HepG2 (cell line): ENCODE results near the gene LRRC28. TPM values are rescaled to one million over a fixed set of nuclear protein-coding genes. Genes with fewer than 3 reads are reported as not detected.

Experiments used
- ATAC-seq: fragments of 200-7000 bp; cut with Tn5 transposase; 3 replicates; pipeline ENCODE4 v1.9.1; 2020; ENCODE audit warnings: mild to moderate bottlenecking, moderate library complexity
- BruUV-seq: library from RNA; stranded (reverse); fragments of 400-500 nt; replicated peaks from 2 replicates; lab custom pipeline; 2021; lab: Mats Ljungman, UMichigan
- CTCF ChIA-PET: fragments of 300-600 bp; formaldehyde crosslinking; extraction: SDS; loops from one replicate; lab custom pipeline; 2021; ENCODE audit warnings: low total read pairs, inconsistent platforms, low intra/inter-chr PET ratio; lab: Yijun Ruan, JAX
- POLR2A ChIA-PET: fragments of 350-600 bp; sonication (Branson Sonifier 250); formaldehyde crosslinking; loops from one replicate; lab custom pipeline; 2020; ENCODE audit warnings: antibody characterized with exemption, inconsistent platforms; lab: Yijun Ruan, JAX
- DNase-seq: peaks from one replicate; pipeline ENCODE4 v3.0.0-alpha.2; 2015; ENCODE audit warnings: low spot score
- FAIRE-seq: peaks from 3 replicates; lab custom pipeline; 2011; peaks lifted over from hg19 to GRCh38; lab: Jason Lieb, UNC
- H2AFZ ChIP-seq: one replicate; pipeline ENCODE4 v1.6.1; 2011; ENCODE audit warnings: low read length, inconsistent platforms
- H3K27ac ChIP-seq: fragments of 300-600 bp; 3 replicates; pipeline ENCODE4 v1.8.0; 2011; ENCODE audit warnings: mixed run types, mild to moderate bottlenecking, mixed read lengths, low read length, inconsistent platforms; ENCODE audit not compliant: insufficient read depth; ENCODE audit errors: extremely low read length
- H3K27me3 ChIP-seq, 2 experiments: fragments of 200-600 bp in 1 of 2; 2 replicates in 1 of 2; 3 replicates in 1 of 2; pipeline versions ENCODE4 v1.6.0 to v1.8.0; 2011; ENCODE audit warnings: low read length in 2 of 2, mild to moderate bottlenecking in 2 of 2, moderate library complexity in 2 of 2, inconsistent platforms in 1 of 2; ENCODE audit not compliant: insufficient read depth in 2 of 2, control insufficient read depth in 1 of 2
- H3K36me3 ChIP-seq, 2 experiments: fragments of 200-600 bp in 1 of 2; replicated peaks in 1 of 2; 2 replicates in 1 of 2; 3 replicates in 1 of 2; pipeline versions ENCODE4 v1.5.1 to v1.8.0; 2011; ENCODE audit warnings: low read length in 2 of 2, inconsistent platforms in 1 of 2; ENCODE audit not compliant: insufficient read depth in 2 of 2, control insufficient read depth in 1 of 2
- H3K4me1 ChIP-seq: 2 replicates; pipeline ENCODE4 v1.5.1; 2012; ENCODE audit warnings: low read length, inconsistent platforms; ENCODE audit not compliant: insufficient read depth
- H3K4me2 ChIP-seq: 2 replicates; pipeline ENCODE4 v1.6.0; 2011; ENCODE audit warnings: low read depth, low read length, inconsistent platforms
- H3K4me3 ChIP-seq, 3 experiments: fragments of 200-600 bp in 1 of 3; sonication (generic), shearing (Covaris generic) in 1 of 3; replicated peaks in 1 of 3; 2 replicates each; pipeline ENCODE4 v1.5.1; 2011 to 2016; ENCODE audit warnings: low read length in 3 of 3, inconsistent platforms in 2 of 3, low read depth in 2 of 3, mild to moderate bottlenecking in 2 of 3, control low read depth in 1 of 3, mixed read lengths in 1 of 3; ENCODE audit not compliant: insufficient read depth in 1 of 3
- H3K79me2 ChIP-seq: one replicate; pipeline ENCODE4 v1.6.1; 2011; ENCODE audit warnings: low read length, inconsistent platforms; ENCODE audit not compliant: insufficient read depth
- H3K9ac ChIP-seq: 2 replicates; pipeline ENCODE4 v1.6.0; 2011; ENCODE audit warnings: mild to moderate bottlenecking, low read depth, low read length, inconsistent platforms; ENCODE audit not compliant: insufficient read depth
- H3K9me3 ChIP-seq: 2 replicates; pipeline ENCODE4 v1.5.1; 2012; ENCODE audit warnings: mild to moderate bottlenecking, low read length
- H4K20me1 ChIP-seq: 2 replicates; pipeline ENCODE4 v1.6.0; 2011; ENCODE audit warnings: inconsistent platforms, mild to moderate bottlenecking, low read length, moderate library complexity; ENCODE audit not compliant: insufficient read depth
- GATAD1 ChIP-seq: IDR thresholded peaks from 2 replicates; pipeline ENCODE4 v1.6.1; 2016; ENCODE audit warnings: missing genetic modification reagents, missing compliant biosample characterization
- KDM5B ChIP-seq: sonication (generic); formaldehyde crosslinking; IDR thresholded peaks from 2 replicates; pipeline ENCODE4 v1.4.0; 2020; ENCODE audit warnings: missing genetic modification reagents, mild to moderate bottlenecking, borderline replicate concordance
- NR2C2 ChIP-seq: sonication (generic); formaldehyde crosslinking; IDR thresholded peaks from 2 replicates; pipeline ENCODE4 v1.4.0; 2020; ENCODE audit warnings: missing genetic modification reagents, mild to moderate bottlenecking, moderate library complexity, borderline replicate concordance
- SMAD1 ChIP-seq: sonication (generic); formaldehyde crosslinking; IDR thresholded peaks from 2 replicates; pipeline ENCODE4 v1.4.0; 2020; ENCODE audit warnings: missing genetic modification reagents, low read depth, mild to moderate bottlenecking, borderline replicate concordance
- ZC3H13 ChIP-seq: sonication (generic); formaldehyde crosslinking; IDR thresholded peaks from 2 replicates; pipeline ENCODE4 v1.8.1; 2023; ENCODE audit warnings: mild to moderate bottlenecking, missing genetic modification reagents, moderate library complexity
- ZNF232 ChIP-seq: sonication (generic); formaldehyde crosslinking; IDR thresholded peaks from 2 replicates; pipeline ENCODE4 v1.4.0; 2020; ENCODE audit warnings: missing genetic modification reagents, borderline replicate concordance
- ZNF3 ChIP-seq: IDR thresholded peaks from 2 replicates; pipeline ENCODE4 v1.7.0; 2017; ENCODE audit warnings: inconsistent platforms
- ZNF543 ChIP-seq: sonication (generic); formaldehyde crosslinking; IDR thresholded peaks from 2 replicates; pipeline ENCODE4 v1.4.0; 2020; ENCODE audit warnings: mild to moderate bottlenecking, missing genetic modification reagents
- ZNF780A ChIP-seq: sonication (generic); formaldehyde crosslinking; IDR thresholded peaks from 2 replicates; pipeline ENCODE4 v1.8.0; 2022; ENCODE audit warnings: mild to moderate bottlenecking, missing genetic modification reagents, moderate library complexity
- ZNF790 ChIP-seq: sonication (generic); formaldehyde crosslinking; IDR thresholded peaks from 2 replicates; pipeline ENCODE4 v1.8.0; 2022; ENCODE audit warnings: missing genetic modification reagents, mild to moderate bottlenecking, borderline replicate concordance
- WGBS: methylation state at CpG from one replicate; pipeline ENCODE4 v1.1.6; 2017; ENCODE audit warnings: low lambda C conversion rate; 5-methylcytosine and 5-hydroxymethylcytosine counted together
- in situ Hi-C: cut with HindIII; loops from 2 replicates; pipeline ENCODE4 v1.10.0; 2017; ENCODE audit warnings: low pct_unique_long_range_greater_than_20kb; ENCODE audit not compliant: extremely low pct_ligation_motif_present
- intact Hi-C: fragments of 100-400 bp; cut with micrococcal nuclease; formaldehyde crosslinking; loops from one replicate; pipeline ENCODE4 v1.10.0; 2022; ENCODE audit not compliant: unreplicated experiment
- polyA plus RNA-seq, 8 experiments: library from polyadenylated mRNA; depleted of rRNA in 3 of 8; stranded (reverse) in 7 of 8; unstranded in 1 of 8; fragments of >200 nt; fragmentation: Illumina TruSeq in 4 of 8; extraction: Trizol in 4 of 8; gene quantifications; 2 replicates each; pipeline versions ENCODE4 v1.2.1 to v1.2.3, GENCODE V29; 2011 to 2016; ENCODE audit warnings: low read depth in 4 of 8, missing spikeins in 1 of 8, mixed read lengths in 1 of 8; ENCODE audit not compliant: insufficient read depth in 1 of 8
- total RNA-seq, 5 experiments: library from RNA; depleted of rRNA; stranded (reverse); fragments of >200 nt; fragmentation: Illumina TruSeq; extraction: Trizol; gene quantifications; 2 replicates each; pipeline ENCODE4 v1.2.3, GENCODE V29; 2016; ENCODE audit warnings: low read depth in 1 of 5
- TF ChIP-seq, protein P1 (sequence below): sonication (generic); formaldehyde crosslinking; IDR thresholded peaks from 2 replicates; pipeline ENCODE4 v1.5.1; 2020; ENCODE audit warnings: missing genetic modification reagents, mild to moderate bottlenecking, borderline replicate concordance
- TF ChIP-seq, protein P2 (sequence below): sonication (generic); formaldehyde crosslinking; IDR thresholded peaks from 2 replicates; pipeline ENCODE4 v1.4.0; 2020; ENCODE audit warnings: missing genetic modification reagents
- TF ChIP-seq, protein P3 (sequence below): sonication (generic); formaldehyde crosslinking; IDR thresholded peaks from 2 replicates; pipeline ENCODE4 v1.5.0; 2020; ENCODE audit warnings: missing genetic modification reagents, mild to moderate bottlenecking, borderline replicate concordance

LRRC28 gene
- total and polyA plus RNA-seq, 2 of the 13 experiments (the other 11 are each of a cell fraction or from before 2014, with no cell fraction given) = 17.5 to 21.3 TPM

DNA sequence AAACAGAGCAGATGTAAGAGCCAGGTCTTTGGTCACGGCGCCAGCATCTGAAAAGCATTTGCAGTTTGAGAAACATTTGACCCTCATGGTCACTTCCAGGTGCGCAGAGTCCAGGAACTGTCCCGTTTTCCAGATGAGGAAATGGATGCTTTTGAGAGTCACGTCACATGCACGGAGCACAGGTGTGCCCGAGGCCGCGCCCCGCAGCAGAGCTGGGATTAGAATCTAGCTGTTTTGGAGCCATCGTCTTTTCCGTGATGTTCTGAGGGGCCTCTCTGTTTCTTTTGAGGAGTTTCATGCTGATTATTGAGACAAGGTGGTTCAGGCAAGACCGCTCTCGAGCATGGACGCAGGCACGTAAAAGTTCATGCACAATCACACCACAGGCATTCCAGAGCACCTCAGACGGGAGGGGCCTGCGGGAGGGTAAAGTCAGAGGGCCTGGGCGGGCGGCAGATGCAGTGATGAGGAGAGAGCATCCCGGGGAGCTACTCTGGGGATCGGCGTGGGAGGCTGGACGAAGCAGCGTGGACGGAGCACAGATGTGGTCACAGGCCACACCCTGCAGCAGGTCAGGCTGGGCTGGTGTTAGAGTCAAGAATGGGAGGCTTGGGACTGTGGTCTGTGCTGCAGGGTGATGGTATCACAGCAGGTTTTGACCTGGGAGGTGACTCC is 175.3 kb downstream of the LRRC28 start:
- no peak for DNase-seq
- Histone ChIP-seq H3K9me3 (no peaks in the 10 kb centered on the region), H2AFZ (no peak overlapping the region), H3K4me1 (peaks cover 47% of the 10 kb centered on the region), H3K27me3 (peaks cover 0 to 13% of the 10 kb centered on the region in 2 experiments; a peak in 4 of 5 replicates), H4K20me1 (no peaks in the 10 kb centered on the region), H3K79me2 (no peaks in the 10 kb centered on the region), H3K4me2 (no peak overlapping the region), H3K36me3 (no peaks in the 10 kb centered on the region), H3K9ac (no peak overlapping the region), H3K4me3 (no peak overlapping the region), H3K27ac (no peak overlapping the region)
- in situ Hi-C loops = no loop called here
- intact Hi-C loops = no loop called here
- TF ChIP-seq ZNF232 (CRISPR knock-in tag) = no peak
- TF ChIP-seq, protein P1, sequence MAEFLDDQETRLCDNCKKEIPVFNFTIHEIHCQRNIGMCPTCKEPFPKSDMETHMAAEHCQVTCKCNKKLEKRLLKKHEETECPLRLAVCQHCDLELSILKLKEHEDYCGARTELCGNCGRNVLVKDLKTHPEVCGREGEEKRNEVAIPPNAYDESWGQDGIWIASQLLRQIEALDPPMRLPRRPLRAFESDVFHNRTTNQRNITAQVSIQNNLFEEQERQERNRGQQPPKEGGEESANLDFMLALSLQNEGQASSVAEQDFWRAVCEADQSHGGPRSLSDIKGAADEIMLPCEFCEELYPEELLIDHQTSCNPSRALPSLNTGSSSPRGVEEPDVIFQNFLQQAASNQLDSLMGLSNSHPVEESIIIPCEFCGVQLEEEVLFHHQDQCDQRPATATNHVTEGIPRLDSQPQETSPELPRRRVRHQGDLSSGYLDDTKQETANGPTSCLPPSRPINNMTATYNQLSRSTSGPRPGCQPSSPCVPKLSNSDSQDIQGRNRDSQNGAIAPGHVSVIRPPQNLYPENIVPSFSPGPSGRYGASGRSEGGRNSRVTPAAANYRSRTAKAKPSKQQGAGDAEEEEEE (CRISPR knock-in tag) = no peak
- TF ChIP-seq SMAD1 (CRISPR knock-in tag) = no peak
- no peak for TF ChIP-seq NR2C2 (CRISPR knock-in tag)
- no peak for TF ChIP-seq ZNF3 (CRISPR knock-in tag)
- TF ChIP-seq, protein P2, sequence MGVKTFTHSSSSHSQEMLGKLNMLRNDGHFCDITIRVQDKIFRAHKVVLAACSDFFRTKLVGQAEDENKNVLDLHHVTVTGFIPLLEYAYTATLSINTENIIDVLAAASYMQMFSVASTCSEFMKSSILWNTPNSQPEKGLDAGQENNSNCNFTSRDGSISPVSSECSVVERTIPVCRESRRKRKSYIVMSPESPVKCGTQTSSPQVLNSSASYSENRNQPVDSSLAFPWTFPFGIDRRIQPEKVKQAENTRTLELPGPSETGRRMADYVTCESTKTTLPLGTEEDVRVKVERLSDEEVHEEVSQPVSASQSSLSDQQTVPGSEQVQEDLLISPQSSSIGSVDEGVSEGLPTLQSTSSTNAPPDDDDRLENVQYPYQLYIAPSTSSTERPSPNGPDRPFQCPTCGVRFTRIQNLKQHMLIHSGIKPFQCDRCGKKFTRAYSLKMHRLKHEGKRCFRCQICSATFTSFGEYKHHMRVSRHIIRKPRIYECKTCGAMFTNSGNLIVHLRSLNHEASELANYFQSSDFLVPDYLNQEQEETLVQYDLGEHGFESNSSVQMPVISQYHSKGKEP (CRISPR knock-in tag) = no peak
- no peak for TF ChIP-seq ZNF780A
- no peak for TF ChIP-seq ZNF543 (CRISPR knock-in tag)
- TF ChIP-seq GATAD1 (CRISPR knock-in tag) = no peak
- TF ChIP-seq, protein P3, sequence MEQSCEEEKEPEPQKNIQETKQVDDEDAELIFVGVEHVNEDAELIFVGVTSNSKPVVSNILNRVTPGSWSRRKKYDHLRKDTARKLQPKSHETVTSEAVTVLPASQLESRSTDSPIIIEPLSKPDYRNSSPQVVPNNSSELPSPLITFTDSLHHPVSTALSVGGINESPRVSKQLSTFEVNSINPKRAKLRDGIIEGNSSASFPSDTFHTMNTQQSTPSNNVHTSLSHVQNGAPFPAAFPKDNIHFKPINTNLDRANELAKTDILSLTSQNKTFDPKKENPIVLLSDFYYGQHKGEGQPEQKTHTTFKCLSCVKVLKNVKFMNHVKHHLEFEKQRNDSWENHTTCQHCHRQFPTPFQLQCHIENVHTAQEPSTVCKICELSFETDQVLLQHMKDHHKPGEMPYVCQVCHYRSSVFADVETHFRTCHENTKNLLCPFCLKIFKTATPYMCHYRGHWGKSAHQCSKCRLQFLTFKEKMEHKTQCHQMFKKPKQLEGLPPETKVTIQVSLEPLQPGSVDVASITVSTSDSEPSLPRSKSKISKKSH (CRISPR knock-in tag) = no peak
- TF ChIP-seq ZNF790 (CRISPR knock-in tag) = no peak
- TF ChIP-seq ZC3H13 = no peak
- no peak for TF ChIP-seq KDM5B (CRISPR knock-in tag)
- no peak for ATAC-seq
- CTCF ChIA-PET = no interaction called here
- no TSS peak for BruUV-seq
- POLR2A ChIA-PET = interaction anchor here (1.1 kb wide), 1 partner anchor 7 kb away, joined by 4 read pairs; no protein-coding TSS in a partner anchor
- FAIRE-seq = no peak
- whole genome bisulfite sequencing = 74% methylated on average over 26 of the region's 26 CpGs
